CD4-positive, alpha-beta T cell (primary cell): Measurements from ENCODE around the gene TPBGL. TPM values are rescaled to one million over a fixed set of nuclear protein-coding genes. Genes with fewer than 3 reads are reported as not detected.

ENCODE experiments used
- ATAC-seq: fragments of 200-7000 bp; cut with Tn5 transposase; one replicate; pipeline ENCODE4 v1.10.0; 2022; ENCODE audit warnings: mild to moderate bottlenecking; ENCODE audit not compliant: poor library complexity
- CTCF ChIA-PET: fragments of 350-600 bp; sonication (Branson Sonifier 250); formaldehyde crosslinking; loops from one replicate; lab custom pipeline; 2021; ENCODE audit warnings: antibody characterized with exemption, inconsistent platforms; lab: Charles Lee
- POLR2A ChIA-PET: fragments of 350-600 bp; sonication (Branson Sonifier 250); formaldehyde crosslinking; loops from one replicate; lab custom pipeline; 2021; ENCODE audit warnings: antibody characterized with exemption, inconsistent platforms; lab: Charles Lee
- DNase-seq, 14 experiments: peaks; one replicate each; pipeline ENCODE4 v3.0.0-alpha.2; 2013 to 2020; ENCODE audit warnings: mixed read lengths in 2 of 14
- H3K27ac ChIP-seq, 2 donors: one replicate each; pipeline versions ENCODE4 v1.5.1 to v1.7.0; 2013; ENCODE audit warnings: low read length in 2 of 2, low read depth in 1 of 2, mild to moderate bottlenecking in 1 of 2
- H3K27me3 ChIP-seq, 2 experiments: 1 replicate in 1 of 2; 2 replicates in 1 of 2; pipeline versions ENCODE4 v1.6.1 to v1.7.0; 2013; ENCODE audit warnings: low read length in 2 of 2, control low read depth in 1 of 2, mild to moderate bottlenecking in 1 of 2, moderate library complexity in 1 of 2; ENCODE audit not compliant: insufficient read depth in 2 of 2, control insufficient read depth in 1 of 2
- H3K36me3 ChIP-seq: one replicate; pipeline ENCODE4 v1.6.1; 2013; ENCODE audit warnings: low read length, control low read depth; ENCODE audit not compliant: insufficient read depth
- H3K4me1 ChIP-seq: one replicate; pipeline ENCODE4 v1.6.1; 2013; ENCODE audit warnings: low read length, control low read depth; ENCODE audit not compliant: insufficient read depth
- H3K4me3 ChIP-seq: one replicate; pipeline ENCODE4 v1.5.1; 2013; ENCODE audit warnings: mild to moderate bottlenecking, low read length, moderate library complexity
- H3K9me3 ChIP-seq, 2 experiments: 1 replicate in 1 of 2; 2 replicates in 1 of 2; pipeline versions ENCODE4 v1.6.1 to v1.7.0; 2013; ENCODE audit warnings: low read length in 2 of 2, mild to moderate bottlenecking in 2 of 2, control low read depth in 1 of 2, moderate library complexity in 1 of 2; ENCODE audit not compliant: control insufficient read depth in 1 of 2, insufficient read depth in 1 of 2
- H3K27ac Mint-ChIP-seq: one replicate; pipeline ENCODE4 v1.8.0; 2020; ENCODE audit warnings: mixed read lengths
- H3K27me3 Mint-ChIP-seq: one replicate; pipeline ENCODE4 v1.8.0; 2021; ENCODE audit warnings: mixed read lengths
- H3K36me3 Mint-ChIP-seq: one replicate; pipeline ENCODE4 v1.8.0; 2021; ENCODE audit warnings: low read depth, mixed read lengths
- H3K4me1 Mint-ChIP-seq: one replicate; pipeline ENCODE4 v1.8.0; 2021; ENCODE audit warnings: low read depth, mixed read lengths
- H3K4me3 Mint-ChIP-seq: one replicate; pipeline ENCODE4 v1.8.0; 2020; ENCODE audit warnings: mild to moderate bottlenecking, mixed read lengths
- H3K9me3 Mint-ChIP-seq: one replicate; pipeline ENCODE4 v1.8.0; 2020; ENCODE audit warnings: mixed read lengths
- CTCF ChIP-seq: fragments of 200-600 bp; IDR thresholded peaks from one replicate; pipeline ENCODE4 v1.8.0; 2022; ENCODE audit warnings: antibody characterized with exemption, mild to moderate bottlenecking
- intact Hi-C, 2 experiments: fragments of 100-400 bp; cut with DNase I in 1 of 2; cut with micrococcal nuclease in 1 of 2; formaldehyde crosslinking; loops; one replicate each; pipeline versions ENCODE4 v1.15.1 to v1.9.0; 2023 to 2025; cut with DNase I, micrococcal nuclease
- total RNA-seq, 174 experiments: library from RNA in 2 of 174; stranded (reverse) in 2 of 174; gene quantifications; one replicate each; pipeline ENCODE4 v1.2.3 and lab custom pipeline; 2021 to 2026

Gene TPBGL
- total RNA-seq, 2 experiments from 2014 or later = 0.78 to 0.80 TPM

- ATAC-seq = no peak
- H3K4me3 Mint-ChIP-seq = no peak overlapping the region
- POLR2A ChIA-PET = no interaction called here
- intact Hi-C loops = loop anchor here in 1 of 2 experiments (2.0 kb wide), 1 partner anchor 181 kb away; no protein-coding TSS in a partner anchor
- no peak overlapping the region for H3K4me3 ChIP-seq
- peaks cover 2 to 9% of the 10 kb centered on the region in 2 experiments for H3K27me3 ChIP-seq
- H3K36me3 ChIP-seq = no peaks in the 10 kb centered on the region
- no peak for DNase-seq
- no peaks in the 10 kb centered on the region for H3K4me1 ChIP-seq
- H3K9me3 Mint-ChIP-seq = no peaks in the 10 kb centered on the region
- no peaks in the 10 kb centered on the region for H3K36me3 Mint-ChIP-seq
- no peak overlapping the region for H3K27ac ChIP-seq
- CTCF ChIA-PET = interaction anchor here (3.9 kb wide), 1 partner anchor 64 kb away, joined by 57 read pairs; no protein-coding TSS in a partner anchor
- H3K4me1 Mint-ChIP-seq = no peaks in the 10 kb centered on the region
- H3K9me3 ChIP-seq = no peaks in the 10 kb centered on the region
- peaks cover 3% of the 10 kb centered on the region for H3K27me3 Mint-ChIP-seq
- no peak for TF ChIP-seq CTCF
- no peak overlapping the region for H3K27ac Mint-ChIP-seq
Observed at GRCh38 chr11:75203641-75204011, 36.9 kb upstream of the TPBGL start.

- no peak for TF ChIP-seq CTCF
Observed at GRCh38 chr11:75204012-75204674, 36.4 kb upstream of the TPBGL start.

GRCh38 chr11:75204685-75205563 lies 35.6 kb upstream of the TPBGL start:
- Mint-ChIP-seq H3K9me3 (no peaks in the 10 kb centered on the region), H3K4me3 (no peak overlapping the region), H3K36me3 (no peaks in the 10 kb centered on the region), H3K4me1 (no peaks in the 10 kb centered on the region), H3K27me3 (peaks cover 3% of the 10 kb centered on the region), H3K27ac (no peak overlapping the region)
- DNase-seq = peak; percentile 66 to 90 (median 78)
- Histone ChIP-seq H3K27me3 (peaks cover 2 to 9% of the 10 kb centered on the region in 2 experiments), H3K36me3 (no peaks in the 10 kb centered on the region), H3K4me3 (no peak overlapping the region), H3K27ac (no peak overlapping the region), H3K9me3 (no peaks in the 10 kb centered on the region), H3K4me1 (no peaks in the 10 kb centered on the region)
- ATAC-seq = peak; percentile 74
- ChIA-PET POLR2A (interaction anchor here (1.1 to 1.6 kb wide), 3 partner anchors 62 to 70 kb away, joined by 3 to 11 read pairs (median 8); no protein-coding TSS in a partner anchor), CTCF (interaction anchor here (0.8 to 3.9 kb wide), 19 partner anchors 8 to 276 kb away, joined by 3 to 57 read pairs (median 4); no protein-coding TSS in a partner anchor)
- intact Hi-C loops = loop anchor here (1.0 to 2.0 kb wide), 5 partner anchors 65 to 276 kb away; no protein-coding TSS in a partner anchor
- peak; percentile 87 for TF ChIP-seq CTCF

More at GRCh38 chr11:75204012-75204674, 36.4 kb upstream of the TPBGL start:
- peaks cover 3% of the 10 kb centered on the region for H3K27me3 Mint-ChIP-seq
- H3K27ac Mint-ChIP-seq = no peak overlapping the region
- POLR2A ChIA-PET = interaction anchor here (1.1 to 1.6 kb wide), 3 partner anchors 61 to 71 kb away, joined by 3 to 11 read pairs (median 8); no protein-coding TSS in a partner anchor
- no peak for ATAC-seq
- no peaks in the 10 kb centered on the region for H3K9me3 Mint-ChIP-seq
- no peak overlapping the region for H3K4me3 Mint-ChIP-seq
- no peak overlapping the region for H3K27ac ChIP-seq
- intact Hi-C loops = loop anchor here in 1 of 2 experiments (2.0 kb wide), 1 partner anchor 181 kb away; no protein-coding TSS in a partner anchor
- no peak for DNase-seq
- H3K9me3 ChIP-seq = no peaks in the 10 kb centered on the region
- H3K4me1 Mint-ChIP-seq = no peaks in the 10 kb centered on the region
- no peaks in the 10 kb centered on the region for H3K4me1 ChIP-seq
- no peaks in the 10 kb centered on the region for H3K36me3 Mint-ChIP-seq
- H3K4me3 ChIP-seq = no peak overlapping the region
- H3K36me3 ChIP-seq = no peaks in the 10 kb centered on the region
- CTCF ChIA-PET = interaction anchor here (1.0 to 3.9 kb wide), 17 partner anchors 10 to 275 kb away, joined by 3 to 57 read pairs (median 5); no protein-coding TSS in a partner anchor
- peaks cover 2 to 9% of the 10 kb centered on the region in 2 experiments for H3K27me3 ChIP-seq
